GM23338 (cell line): ENCODE results near the gene NR2C1. TPM values are rescaled to one million over a fixed set of nuclear protein-coding genes. Genes with fewer than 3 reads are reported as not detected.

Source experiments
- ATAC-seq: fragments of 200-7000 bp; cut with Tn5 transposase; 3 replicates; pipeline ENCODE4 v1.9.1; 2020
- DNase-seq: peaks from one replicate; pipeline ENCODE4 v3.0.0-alpha.2; 2015; ENCODE audit warnings: low spot score
- H2AFZ ChIP-seq: fragments of 200-600 bp; sonication (generic); 2 replicates; pipeline ENCODE4 v1.8.0; 2016; ENCODE audit warnings: antibody characterized with exemption, mild to moderate bottlenecking, moderate library complexity
- H3F3A ChIP-seq: fragments of 200-600 bp; sonication (generic); replicated peaks from 2 replicates; pipeline ENCODE4 v1.8.0; 2017; ENCODE audit warnings: antibody characterized with exemption, mixed run types, low read depth
- H3K27ac ChIP-seq: fragments of 200-600 bp; sonication (generic); 2 replicates; pipeline ENCODE4 v1.6.1; 2016; ENCODE audit warnings: low read depth
- H3K27me3 ChIP-seq: fragments of 200-600 bp; sonication (generic); 2 replicates; pipeline ENCODE4 v1.8.0; 2016; ENCODE audit warnings: mild to moderate bottlenecking, mixed run types, moderate library complexity; ENCODE audit not compliant: insufficient read depth
- H3K36me3 ChIP-seq: fragments of 200-600 bp; sonication (generic); 2 replicates; pipeline ENCODE4 v1.8.0; 2016; ENCODE audit warnings: mild to moderate bottlenecking; ENCODE audit not compliant: insufficient read depth
- H3K4me1 ChIP-seq: fragments of 200-600 bp; sonication (generic); 2 replicates; pipeline ENCODE4 v1.8.0; 2016; ENCODE audit warnings: mild to moderate bottlenecking, moderate library complexity; ENCODE audit not compliant: insufficient read depth
- H3K4me2 ChIP-seq: fragments of 200-600 bp; sonication (generic); 2 replicates; pipeline ENCODE4 v1.7.1; 2017; ENCODE audit warnings: mixed run types
- H3K4me3 ChIP-seq: fragments of 200-600 bp; sonication (generic); 2 replicates; pipeline ENCODE4 v1.6.1; 2016; ENCODE audit warnings: mixed run types
- H3K79me2 ChIP-seq: fragments of 200-600 bp; sonication (generic); replicated peaks from 2 replicates; pipeline ENCODE4 v1.8.0; 2017; ENCODE audit warnings: mild to moderate bottlenecking; ENCODE audit not compliant: insufficient read depth
- H3K9me2 ChIP-seq: fragments of 200-600 bp; sonication (generic); 2 replicates; pipeline ENCODE4 v1.8.0; 2017; ENCODE audit not compliant: insufficient read depth
- H4K20me1 ChIP-seq: fragments of 200-600 bp; sonication (generic); replicated peaks from 2 replicates; pipeline ENCODE4 v1.8.0; 2017; ENCODE audit warnings: mild to moderate bottlenecking; ENCODE audit not compliant: insufficient read depth
- H3K27ac Mint-ChIP-seq: 2 replicates; pipeline ENCODE4 v1.8.0; 2020; ENCODE audit warnings: inconsistent platforms, mild to moderate bottlenecking, moderate library complexity, mixed read lengths
- H3K27me3 Mint-ChIP-seq: 3 replicates; pipeline ENCODE4 v1.8.0; 2022; ENCODE audit warnings: low read depth, mild to moderate bottlenecking, moderate library complexity, mixed read lengths, inconsistent platforms; ENCODE audit not compliant: insufficient read depth, poor library complexity
- H3K36me3 Mint-ChIP-seq: 3 replicates; pipeline ENCODE4 v1.8.0; 2021; ENCODE audit warnings: low read depth, mild to moderate bottlenecking, inconsistent platforms, moderate library complexity, mixed read lengths
- H3K4me1 Mint-ChIP-seq: 3 replicates; pipeline ENCODE4 v1.8.0; 2020; ENCODE audit warnings: mild to moderate bottlenecking, inconsistent platforms, mixed read lengths
- H3K4me3 Mint-ChIP-seq: 3 replicates; pipeline ENCODE4 v1.8.0; 2021; ENCODE audit warnings: moderate library complexity, mild to moderate bottlenecking, inconsistent platforms, mixed read lengths
- H3K9me3 Mint-ChIP-seq: 3 replicates; pipeline ENCODE4 v1.8.0; 2020; ENCODE audit warnings: moderate library complexity, mild to moderate bottlenecking, inconsistent platforms, mixed read lengths
- CREB1 ChIP-seq: fragments of 250-450 bp; sonication (Bioruptor Pico); IDR thresholded peaks from 2 replicates; pipeline ENCODE4 v1.5.0; 2020; ENCODE audit warnings: low read depth, mild to moderate bottlenecking, moderate library complexity
- CTCF ChIP-seq, 2 experiments: fragments of 200-600 bp in 1 of 2; sonication (generic) in 1 of 2; conservative IDR thresholded peaks; 2 replicates each; pipeline versions ENCODE4 v1.5.1 to v1.6.1; 2016 to 2017; ENCODE audit warnings: antibody characterized with exemption in 2 of 2, low read depth in 2 of 2, mild to moderate bottlenecking in 2 of 2, moderate library complexity in 1 of 2
- ETS1 ChIP-seq: IDR thresholded peaks from 2 replicates; pipeline ENCODE4 v1.6.1; 2016; ENCODE audit warnings: antibody characterized with exemption
- EZH2 ChIP-seq: fragments of 200-600 bp; sonication (generic); IDR thresholded peaks from one replicate; pipeline ENCODE4 v1.8.0; 2017; ENCODE audit warnings: antibody characterized with exemption, mild to moderate bottlenecking, low read depth; ENCODE audit not compliant: unreplicated experiment
- EZH2phosphoT487 ChIP-seq: fragments of 200-600 bp; sonication (generic); IDR thresholded peaks from one replicate; pipeline ENCODE4 v1.8.1; 2018; ENCODE audit warnings: antibody characterized with exemption; ENCODE audit not compliant: unreplicated experiment
- JUNB ChIP-seq: IDR thresholded peaks from one replicate; pipeline ENCODE4 v1.6.1; 2016; ENCODE audit warnings: antibody characterized with exemption; ENCODE audit not compliant: unreplicated experiment
- NANOG ChIP-seq: IDR thresholded peaks from 2 replicates; pipeline ENCODE4 v1.6.1; 2016; ENCODE audit warnings: antibody characterized with exemption, borderline replicate concordance
- POLR2AphosphoS5 ChIP-seq: IDR thresholded peaks from 2 replicates; pipeline ENCODE4 v1.6.1; 2016; ENCODE audit warnings: antibody characterized with exemption, low read depth
- REST ChIP-seq: IDR thresholded peaks from one replicate; pipeline ENCODE4 v1.6.1; 2018; ENCODE audit warnings: antibody characterized with exemption; ENCODE audit not compliant: unreplicated experiment
- STAT1 ChIP-seq: IDR thresholded peaks from one replicate; pipeline ENCODE4 v1.6.1; 2016; ENCODE audit warnings: antibody characterized with exemption; ENCODE audit not compliant: unreplicated experiment
- ZNF114 ChIP-seq: fragments of 250-450 bp; sonication (Bioruptor Pico); IDR thresholded peaks from 2 replicates; pipeline ENCODE4 v1.5.0; 2020; ENCODE audit warnings: mild to moderate bottlenecking, moderate library complexity
- ZNF331 ChIP-seq: fragments of 250-450 bp; sonication (Bioruptor Pico); IDR thresholded peaks from 2 replicates; pipeline ENCODE4 v1.5.0; 2020; ENCODE audit warnings: low read depth, mild to moderate bottlenecking, moderate library complexity
- ZNF462 ChIP-seq: fragments of 250-450 bp; sonication (Bioruptor Pico); IDR thresholded peaks from 2 replicates; pipeline ENCODE4 v1.5.0; 2020; ENCODE audit warnings: mild to moderate bottlenecking, moderate library complexity
- polyA plus RNA-seq: library from polyadenylated mRNA; unstranded; fragments of >200 nt; fragmentation: Nextera tagmentation; extraction: Ambion mirVana; gene quantifications from 2 replicates; pipeline ENCODE4 v1.2.1, GENCODE V29; 2016
- total RNA-seq: library from RNA; depleted of rRNA; stranded (reverse); fragments of >200 nt; shearing (Covaris generic); gene quantifications from 2 replicates; pipeline ENCODE4 v1.2.3, GENCODE V29; 2014

NR2C1 gene
- total and polyA plus RNA-seq, 2 experiments from 2014 or later: 41.1 to 45.3 TPM

GRCh38 chr12:94982456-94982855 is 91.0 kb downstream of the NR2C1 start:
- Histone ChIP-seq H3K4me2 (no peak overlapping the region), H3K36me3 (no peaks in the 10 kb centered on the region), H3K9me2 (no peaks in the 10 kb centered on the region), H3K4me3 (no peak overlapping the region), H3K79me2 (peaks cover 3% of the 10 kb centered on the region; the same call in 1 of the 2 replicates), H3F3A (no peaks in the 10 kb centered on the region), H3K4me1 (0 out of 2 replicates have a peak, but pooled peaks cover 6% of the 10 kb centered on the region), H2AFZ (no peak overlapping the region), H3K27me3 (no peaks in the 10 kb centered on the region), H4K20me1 (0 out of 2 replicates have a peak, but pooled peaks cover 5% of the 10 kb centered on the region), H3K27ac (no peak overlapping the region)
- ATAC-seq (no peak), DNase-seq (no peak)
- H3K36me3 Mint-ChIP-seq: no peaks in the 10 kb centered on the region
- peaks cover 19% of the 10 kb centered on the region for H3K4me1 Mint-ChIP-seq
- no peaks in the 10 kb centered on the region for H3K9me3 Mint-ChIP-seq
- H3K27me3 Mint-ChIP-seq: peaks cover 1% of the 10 kb centered on the region
- no peak for TF ChIP-seq REST
- TF ChIP-seq ZNF462 (CRISPR knock-in tag): no peak
- no peak for TF ChIP-seq POLR2AphosphoS5
- TF ChIP-seq NANOG: no peak
- TF ChIP-seq ZNF331 (CRISPR knock-in tag): no peak
- no peak for TF ChIP-seq EZH2
- TF ChIP-seq STAT1: no peak
- no peak for TF ChIP-seq JUNB
- TF ChIP-seq ETS1: no peak
- no peak for TF ChIP-seq CTCF (conservative IDR thresholded peaks at IDR 0.05; ENCODE audit: low read depth in 2 of 2)
- no peak for TF ChIP-seq ZNF114 (CRISPR knock-in tag)
- no peak for TF ChIP-seq CREB1
- TF ChIP-seq EZH2phosphoT487: no peak
- no peak overlapping the region for H3K27ac Mint-ChIP-seq
- no peak overlapping the region for H3K4me3 Mint-ChIP-seq
